HL-60 (cell line): ENCODE results near the gene FSTL4.

Source experiments
- DNase-seq, 2 experiments: peaks; one replicate each; pipeline ENCODE4 v3.0.0-alpha.2; 2010 to 2020; ENCODE audit warnings: low read depth in 1 of 2, low spot score in 1 of 2
- H3K27ac ChIP-seq: fragments of 250-450 bp; sonication (Bioruptor Pico); replicated peaks from 2 replicates; pipeline ENCODE4 v1.5.1; 2020; ENCODE audit warnings: mild to moderate bottlenecking, moderate library complexity
- H3K27me3 ChIP-seq: fragments of 250-450 bp; sonication (Bioruptor Pico); 2 replicates; pipeline ENCODE4 v1.5.1; 2021; ENCODE audit warnings: mild to moderate bottlenecking, moderate library complexity; ENCODE audit not compliant: insufficient read depth, poor library complexity, severe bottlenecking
- H3K4me3 ChIP-seq: replicated peaks from 2 replicates; pipeline ENCODE4 v1.5.1; 2011; ENCODE audit warnings: mild to moderate bottlenecking, control low read depth, low read length; ENCODE audit not compliant: insufficient read depth
- GABPA ChIP-seq: IDR thresholded peaks from 2 replicates; pipeline ENCODE4 v1.6.1; 2012; ENCODE audit warnings: low read depth
- POLR2AphosphoS5 ChIP-seq: IDR thresholded peaks from 2 replicates; pipeline ENCODE4 v1.6.1; 2012; ENCODE audit warnings: low read depth
- SPI1 ChIP-seq: IDR thresholded peaks from 2 replicates; pipeline ENCODE4 v1.6.1; 2012; ENCODE audit warnings: low read depth, mild to moderate bottlenecking, borderline replicate concordance
- TF ChIP-seq, protein P1 (sequence below): IDR thresholded peaks from one replicate; pipeline ENCODE4 v1.5.1; 2011; ENCODE audit warnings: low read length, control low read depth, inconsistent platforms; ENCODE audit not compliant: insufficient read depth
- TF ChIP-seq, protein P2 (sequence below): IDR thresholded peaks from 2 replicates; pipeline ENCODE4 v1.6.1; 2012; ENCODE audit warnings: low read depth; ENCODE audit not compliant: insufficient replicate concordance

Gene FSTL4

DNA sequence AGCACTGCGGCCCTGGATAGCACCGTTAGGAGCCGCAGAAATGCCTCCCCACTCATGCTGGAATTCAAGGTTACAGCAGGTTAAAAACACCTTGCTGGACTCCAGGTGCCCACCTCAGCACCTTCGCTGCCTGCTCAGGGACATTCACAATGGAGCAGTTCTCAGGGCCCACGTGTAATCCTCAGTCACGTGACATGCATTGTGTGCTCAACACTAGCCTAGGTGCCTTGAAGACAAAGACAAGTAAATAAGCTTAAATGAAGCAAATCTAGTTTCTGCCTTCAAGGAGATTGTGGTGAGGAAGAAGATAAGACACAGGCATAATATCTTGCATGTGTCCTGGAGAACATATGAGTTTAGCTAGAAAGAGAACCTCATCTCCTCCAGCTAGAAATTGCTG lies 82.1 kb downstream of the FSTL4 start:
- H3K27me3 ChIP-seq, result no peaks in the 10 kb centered on the region
- no peak overlapping the region for H3K4me3 ChIP-seq
- no peak for DNase-seq

DNA sequence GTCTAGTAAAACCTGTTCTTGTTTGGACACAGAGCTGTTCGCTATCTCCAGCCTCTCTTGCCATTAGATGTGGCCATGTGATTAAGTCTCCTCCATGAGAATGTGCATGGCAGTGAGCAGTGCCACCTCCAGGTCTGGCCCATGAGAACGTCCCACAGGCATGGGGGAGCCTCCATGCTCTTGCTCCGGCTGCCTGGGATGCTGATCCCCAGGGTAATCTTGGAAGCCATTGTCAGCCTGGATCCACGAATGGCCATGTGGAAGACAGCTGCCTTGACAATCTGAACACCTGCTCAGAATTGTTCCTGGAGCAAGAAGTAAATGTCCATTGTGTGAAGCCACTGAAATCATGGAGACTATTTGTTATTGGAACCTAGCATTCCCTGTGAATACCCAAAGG lies 83.5 kb downstream of the FSTL4 start:
- no peak for DNase-seq
- no peaks in the 10 kb centered on the region for H3K27me3 ChIP-seq
- no peak for TF ChIP-seq POLR2AphosphoS5
- TF ChIP-seq SPI1, result no peak
- TF ChIP-seq, protein P1, sequence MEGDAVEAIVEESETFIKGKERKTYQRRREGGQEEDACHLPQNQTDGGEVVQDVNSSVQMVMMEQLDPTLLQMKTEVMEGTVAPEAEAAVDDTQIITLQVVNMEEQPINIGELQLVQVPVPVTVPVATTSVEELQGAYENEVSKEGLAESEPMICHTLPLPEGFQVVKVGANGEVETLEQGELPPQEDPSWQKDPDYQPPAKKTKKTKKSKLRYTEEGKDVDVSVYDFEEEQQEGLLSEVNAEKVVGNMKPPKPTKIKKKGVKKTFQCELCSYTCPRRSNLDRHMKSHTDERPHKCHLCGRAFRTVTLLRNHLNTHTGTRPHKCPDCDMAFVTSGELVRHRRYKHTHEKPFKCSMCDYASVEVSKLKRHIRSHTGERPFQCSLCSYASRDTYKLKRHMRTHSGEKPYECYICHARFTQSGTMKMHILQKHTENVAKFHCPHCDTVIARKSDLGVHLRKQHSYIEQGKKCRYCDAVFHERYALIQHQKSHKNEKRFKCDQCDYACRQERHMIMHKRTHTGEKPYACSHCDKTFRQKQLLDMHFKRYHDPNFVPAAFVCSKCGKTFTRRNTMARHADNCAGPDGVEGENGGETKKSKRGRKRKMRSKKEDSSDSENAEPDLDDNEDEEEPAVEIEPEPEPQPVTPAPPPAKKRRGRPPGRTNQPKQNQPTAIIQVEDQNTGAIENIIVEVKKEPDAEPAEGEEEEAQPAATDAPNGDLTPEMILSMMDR, result no peak
- TF ChIP-seq GABPA, result no peak
- TF ChIP-seq, protein P2, sequence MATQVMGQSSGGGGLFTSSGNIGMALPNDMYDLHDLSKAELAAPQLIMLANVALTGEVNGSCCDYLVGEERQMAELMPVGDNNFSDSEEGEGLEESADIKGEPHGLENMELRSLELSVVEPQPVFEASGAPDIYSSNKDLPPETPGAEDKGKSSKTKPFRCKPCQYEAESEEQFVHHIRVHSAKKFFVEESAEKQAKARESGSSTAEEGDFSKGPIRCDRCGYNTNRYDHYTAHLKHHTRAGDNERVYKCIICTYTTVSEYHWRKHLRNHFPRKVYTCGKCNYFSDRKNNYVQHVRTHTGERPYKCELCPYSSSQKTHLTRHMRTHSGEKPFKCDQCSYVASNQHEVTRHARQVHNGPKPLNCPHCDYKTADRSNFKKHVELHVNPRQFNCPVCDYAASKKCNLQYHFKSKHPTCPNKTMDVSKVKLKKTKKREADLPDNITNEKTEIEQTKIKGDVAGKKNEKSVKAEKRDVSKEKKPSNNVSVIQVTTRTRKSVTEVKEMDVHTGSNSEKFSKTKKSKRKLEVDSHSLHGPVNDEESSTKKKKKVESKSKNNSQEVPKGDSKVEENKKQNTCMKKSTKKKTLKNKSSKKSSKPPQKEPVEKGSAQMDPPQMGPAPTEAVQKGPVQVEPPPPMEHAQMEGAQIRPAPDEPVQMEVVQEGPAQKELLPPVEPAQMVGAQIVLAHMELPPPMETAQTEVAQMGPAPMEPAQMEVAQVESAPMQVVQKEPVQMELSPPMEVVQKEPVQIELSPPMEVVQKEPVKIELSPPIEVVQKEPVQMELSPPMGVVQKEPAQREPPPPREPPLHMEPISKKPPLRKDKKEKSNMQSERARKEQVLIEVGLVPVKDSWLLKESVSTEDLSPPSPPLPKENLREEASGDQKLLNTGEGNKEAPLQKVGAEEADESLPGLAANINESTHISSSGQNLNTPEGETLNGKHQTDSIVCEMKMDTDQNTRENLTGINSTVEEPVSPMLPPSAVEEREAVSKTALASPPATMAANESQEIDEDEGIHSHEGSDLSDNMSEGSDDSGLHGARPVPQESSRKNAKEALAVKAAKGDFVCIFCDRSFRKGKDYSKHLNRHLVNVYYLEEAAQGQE, result no peak
- H3K27ac ChIP-seq, result no peak overlapping the region
- H3K4me3 ChIP-seq, result no peak overlapping the region

More for the DNA sequence above, 82.1 kb downstream of the FSTL4 start:
- TF ChIP-seq, protein P1, result no peak
- TF ChIP-seq, protein P2, result no peak
- TF ChIP-seq SPI1 (no peak), GABPA (no peak), POLR2AphosphoS5 (no peak)
- no peak overlapping the region for H3K27ac ChIP-seq

DNA sequence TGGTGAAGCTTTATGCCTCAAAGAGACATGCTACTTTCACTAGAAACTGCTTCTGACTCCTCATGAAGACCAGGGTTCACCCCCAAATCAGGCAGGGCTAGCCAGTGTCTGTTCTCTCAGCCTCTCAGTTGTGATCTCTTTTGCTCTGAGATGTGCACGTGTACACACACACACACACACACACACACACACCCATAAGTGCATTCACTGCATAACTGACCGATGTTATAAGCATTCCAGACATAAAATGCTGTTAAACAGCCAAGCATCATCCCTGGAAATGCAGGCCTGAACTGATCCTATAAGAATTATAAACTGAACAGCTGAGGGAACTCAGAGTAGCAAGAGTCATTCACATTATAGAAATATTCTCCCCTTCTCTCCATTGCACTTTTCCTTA lies 85.0 kb downstream of the FSTL4 start:
- DNase-seq, result no peak
- Histone ChIP-seq H3K4me3 (no peak overlapping the region), H3K27ac (no peak overlapping the region), H3K27me3 (no peaks in the 10 kb centered on the region)
- no peak for TF ChIP-seq GABPA
- no peak for TF ChIP-seq POLR2AphosphoS5
- TF ChIP-seq, protein P1, result no peak
- TF ChIP-seq, protein P2, result no peak
- no peak for TF ChIP-seq SPI1
